Inferior parietal cortex (tissue), 1 donor: ENCODE measurements around the gene GRIK4.
"Not testable (repeated sequence)": the region's sequence is repeated elsewhere in the genome, so short reads cannot be mapped to it uniquely, and the experiment has no call there.

Experiments used
- DNase-seq: peaks from one replicate; pipeline ENCODE4 v3.0.0-alpha.2; 2016; ENCODE audit errors: extremely low spot score

Gene GRIK4

GRCh38 chr11:120775986-120776951 lies 264.7 kb downstream of the GRIK4 start:
- no peak for DNase-seq

GRCh38 chr11:120778685-120779490 lies 267.3 kb downstream of the GRIK4 start:
- DNase-seq, result no peak

DNA sequence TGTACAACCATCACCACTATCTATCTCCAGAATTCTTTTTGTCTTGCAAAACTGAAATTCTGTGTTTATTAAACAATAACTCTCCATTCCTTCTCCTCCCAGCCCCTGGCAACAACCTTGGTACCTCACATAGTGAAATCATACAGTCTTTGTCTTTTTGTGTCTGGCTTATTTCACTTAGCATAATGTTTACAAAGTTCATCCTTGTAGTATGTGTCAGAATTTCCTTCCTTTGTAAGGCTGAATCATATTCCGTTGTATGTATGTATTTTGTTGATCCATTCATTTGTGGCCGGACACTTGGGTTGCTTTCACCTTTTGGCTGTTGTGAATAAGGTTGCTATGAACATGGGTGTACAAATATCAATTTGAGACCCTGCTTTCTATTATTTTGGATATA lies 268.7 kb downstream of the GRIK4 start:
- no peak for DNase-seq

DNA sequence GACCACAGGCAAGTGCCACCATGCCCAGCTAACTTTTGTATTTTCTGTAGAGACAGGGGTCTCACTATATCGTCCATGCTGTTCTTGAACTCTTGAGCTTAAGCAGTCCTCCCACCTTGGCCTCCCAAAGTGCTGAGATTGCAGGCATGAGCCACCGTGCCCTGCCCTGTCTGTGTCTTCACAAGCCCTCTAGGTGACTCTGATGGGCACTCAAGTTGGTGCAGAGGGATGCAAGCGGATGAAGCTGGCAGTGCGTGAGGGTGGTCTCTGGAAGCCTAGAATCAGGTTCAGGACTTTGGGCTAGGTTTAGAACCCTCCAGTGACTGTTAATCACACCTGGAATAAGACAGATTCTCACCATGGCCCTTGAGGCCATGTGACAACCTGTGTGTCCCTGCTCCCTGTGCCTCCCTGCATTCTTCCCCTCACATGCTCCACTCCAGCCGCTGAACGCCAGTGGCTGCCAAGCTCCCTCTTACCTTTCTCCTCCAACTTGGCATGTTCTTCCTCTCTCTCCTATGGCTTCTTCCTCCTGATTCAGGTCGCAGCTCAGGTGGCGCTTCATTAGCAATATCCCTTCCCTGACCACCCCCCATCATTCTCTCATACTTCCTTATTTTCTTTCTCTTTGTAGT lies 270.1 kb downstream of the GRIK4 start:
- no peak for DNase-seq

DNA sequence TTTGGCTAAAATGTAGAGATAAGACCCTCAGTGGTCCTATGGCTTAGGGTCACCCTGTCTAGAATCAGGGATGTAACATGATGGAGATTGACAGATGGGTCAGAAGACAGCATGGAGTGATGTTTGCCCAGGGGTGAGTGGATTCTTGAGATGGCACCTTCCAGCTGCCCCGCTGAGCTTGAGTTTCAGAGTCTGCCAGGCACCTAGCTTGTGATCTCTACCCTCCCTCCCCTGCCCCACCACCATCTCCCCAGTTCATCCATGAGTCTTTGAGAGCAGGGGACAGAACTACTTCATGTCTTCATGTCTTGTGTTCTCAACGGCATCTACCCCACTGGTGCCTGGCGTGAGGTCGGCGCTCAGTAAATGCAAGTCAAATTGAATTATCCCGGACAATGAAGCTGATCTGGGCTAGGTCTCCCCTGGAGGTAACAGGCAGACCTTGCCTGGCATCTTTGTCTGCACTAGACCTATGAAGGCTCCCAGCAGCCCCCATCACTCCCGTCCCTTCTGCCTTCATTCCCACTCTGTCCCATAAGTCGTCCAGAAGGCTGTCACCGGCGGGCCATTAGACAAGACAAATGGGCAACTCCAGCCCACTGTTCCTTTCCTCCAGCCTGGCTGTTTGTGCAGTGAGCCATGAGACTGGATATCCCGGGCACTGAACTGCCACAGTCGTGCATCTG lies 273.2 kb downstream of the GRIK4 start:
- no peak for DNase-seq

GRCh38 chr11:120785576-120785975 lies 274.0 kb downstream of the GRIK4 start:
- DNase-seq, result no peak

DNA sequence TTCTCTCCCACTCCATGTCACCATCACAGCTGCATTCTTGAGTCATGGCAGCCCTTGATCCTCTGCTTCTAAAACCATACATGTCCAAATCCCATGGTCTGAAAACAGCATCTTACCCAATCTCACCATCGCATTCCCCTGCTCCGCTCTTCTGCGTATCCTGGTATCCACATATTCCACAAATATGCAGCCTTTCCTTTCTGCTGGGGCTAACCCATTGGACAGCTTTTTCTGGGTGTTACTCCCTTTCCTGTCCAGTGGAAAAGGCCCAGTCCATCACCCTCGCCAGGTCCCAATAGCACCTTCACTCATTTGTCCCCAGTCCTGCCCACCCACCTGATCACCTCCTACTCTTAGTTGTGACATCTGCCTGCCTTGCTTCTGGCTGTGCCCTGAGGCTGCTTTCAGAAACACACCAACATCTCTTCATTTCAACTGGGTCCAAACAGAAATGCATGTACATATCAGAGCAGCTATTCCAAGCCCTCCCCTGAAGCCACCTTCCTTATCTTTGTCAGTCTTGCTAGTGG lies 274.7 kb downstream of the GRIK4 start:
- DNase-seq, result no peak

GRCh38 chr11:120787224-120787623 lies 275.7 kb downstream of the GRIK4 start:
- not testable (repeated sequence) for DNase-seq

DNA sequence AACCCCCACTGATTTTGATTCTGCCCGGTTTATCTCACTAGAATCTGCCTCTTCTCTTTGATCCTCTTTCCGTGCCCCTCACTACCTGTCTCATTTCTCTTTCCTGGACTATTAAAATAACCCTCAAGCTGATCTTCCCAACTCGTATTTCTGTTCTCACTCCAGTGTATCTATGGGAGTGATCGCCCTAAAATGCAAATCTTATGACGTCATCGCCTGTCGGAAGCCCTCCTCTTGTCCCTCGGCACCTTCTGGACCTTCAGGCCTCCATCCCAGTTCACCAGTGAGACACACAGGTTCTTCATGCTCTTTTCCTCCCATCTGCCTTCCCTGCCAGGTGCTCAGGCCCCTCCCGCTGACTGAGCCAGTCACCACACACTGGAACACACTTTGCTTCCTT lies 277.8 kb downstream of the GRIK4 start:
- DNase-seq, result no peak

GRCh38 chr11:120792306-120792705 lies 280.8 kb downstream of the GRIK4 start:
- DNase-seq, result no peak

GRCh38 chr11:120793150-120793549 lies 281.6 kb downstream of the GRIK4 start:
- DNase-seq, result no peak

- no peak for DNase-seq
These were observed 282.4 kb downstream of the GRIK4 start for GRCh38 chr11:120793806-120794479.

GRCh38 chr11:120794748-120795147 lies 283.2 kb downstream of the GRIK4 start:
- DNase-seq, result no peak

GRCh38 chr11:120795185-120795584 lies 283.6 kb downstream of the GRIK4 start:
- DNase-seq, result no peak

GRCh38 chr11:120797143-120797542 lies 285.6 kb downstream of the GRIK4 start:
- DNase-seq, result no peak

DNA sequence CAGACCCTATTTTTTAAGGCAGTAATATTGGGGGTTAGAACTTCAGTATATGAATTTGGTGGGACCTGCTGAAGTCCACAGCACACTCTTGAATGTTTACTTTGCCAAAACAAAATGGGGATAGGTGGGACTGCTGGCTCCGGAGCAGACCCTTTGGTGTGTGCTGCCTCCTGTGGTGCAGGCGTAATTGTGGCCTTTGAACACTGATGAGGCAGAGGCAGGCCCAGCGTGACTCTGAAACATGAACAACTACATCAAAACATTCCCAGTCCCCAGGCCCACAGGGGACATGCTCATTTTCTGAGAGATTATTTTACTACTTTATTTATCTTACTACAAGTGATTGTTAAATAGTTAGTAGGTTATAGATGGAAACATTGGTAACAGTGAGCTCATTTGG lies 287.3 kb downstream of the GRIK4 start:
- DNase-seq, result no peak

DNA sequence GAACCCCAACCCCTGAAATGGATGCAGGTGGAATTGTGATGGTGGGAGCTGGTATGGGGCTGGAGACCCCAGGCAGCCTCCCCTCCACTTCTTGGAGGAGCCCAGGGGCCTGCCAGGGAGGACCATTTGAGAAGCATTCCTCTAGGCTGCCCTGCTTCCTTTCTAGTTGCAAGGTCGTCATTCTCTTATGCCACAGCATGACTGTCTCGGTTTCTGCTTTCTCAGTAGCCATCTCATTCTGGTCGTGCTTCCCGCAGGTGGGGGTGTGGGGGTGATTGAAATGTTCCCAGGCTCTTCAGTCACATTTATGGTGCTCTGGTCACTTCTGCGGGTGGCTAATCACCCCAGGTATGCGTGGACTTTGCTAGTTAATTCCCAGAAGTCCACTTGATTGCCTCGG lies 288.7 kb downstream of the GRIK4 start:
- no peak for DNase-seq

DNA sequence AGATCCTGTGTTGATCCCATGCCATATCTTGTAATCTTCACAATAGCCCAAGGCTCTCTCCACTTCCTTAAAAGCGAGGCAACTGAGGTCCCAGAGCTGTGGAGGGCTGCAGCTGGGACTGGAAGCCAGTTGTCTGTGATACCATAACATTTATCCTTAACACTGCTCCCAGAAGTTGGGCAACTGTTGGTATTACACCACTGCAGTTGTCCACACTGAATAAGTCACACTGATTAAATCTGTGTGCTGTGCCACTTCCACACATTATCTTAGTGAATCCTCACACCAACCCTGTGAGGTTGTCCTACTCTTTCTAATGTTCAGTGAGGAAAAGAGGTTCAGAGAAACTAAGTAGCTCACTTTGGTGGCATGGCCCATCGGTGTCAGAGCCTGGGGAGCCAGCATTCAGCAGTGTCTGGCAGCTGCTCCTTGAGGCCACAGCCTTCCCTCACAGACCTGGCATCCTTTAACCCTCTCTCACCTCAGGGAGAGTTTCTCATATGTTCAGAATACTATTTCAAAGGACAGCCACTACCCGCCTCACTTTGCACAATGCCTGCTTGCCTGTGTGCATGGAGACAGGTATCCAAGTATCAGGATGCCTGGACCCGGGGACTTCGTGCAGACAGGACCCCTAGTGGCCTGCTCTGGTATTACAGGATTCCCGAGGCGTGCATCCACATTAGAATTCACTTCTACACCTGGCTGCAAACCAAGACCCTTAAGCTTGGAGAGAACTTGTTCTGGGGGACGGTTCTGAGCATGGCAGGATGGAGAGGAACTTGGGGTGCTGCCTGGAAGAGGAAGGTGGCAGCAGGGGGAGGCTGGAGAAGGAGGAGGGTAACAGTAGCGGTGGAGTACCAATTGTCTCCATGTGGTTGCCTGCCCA lies 290.5 kb downstream of the GRIK4 start:
- DNase-seq, result peak; percentile 77

DNA sequence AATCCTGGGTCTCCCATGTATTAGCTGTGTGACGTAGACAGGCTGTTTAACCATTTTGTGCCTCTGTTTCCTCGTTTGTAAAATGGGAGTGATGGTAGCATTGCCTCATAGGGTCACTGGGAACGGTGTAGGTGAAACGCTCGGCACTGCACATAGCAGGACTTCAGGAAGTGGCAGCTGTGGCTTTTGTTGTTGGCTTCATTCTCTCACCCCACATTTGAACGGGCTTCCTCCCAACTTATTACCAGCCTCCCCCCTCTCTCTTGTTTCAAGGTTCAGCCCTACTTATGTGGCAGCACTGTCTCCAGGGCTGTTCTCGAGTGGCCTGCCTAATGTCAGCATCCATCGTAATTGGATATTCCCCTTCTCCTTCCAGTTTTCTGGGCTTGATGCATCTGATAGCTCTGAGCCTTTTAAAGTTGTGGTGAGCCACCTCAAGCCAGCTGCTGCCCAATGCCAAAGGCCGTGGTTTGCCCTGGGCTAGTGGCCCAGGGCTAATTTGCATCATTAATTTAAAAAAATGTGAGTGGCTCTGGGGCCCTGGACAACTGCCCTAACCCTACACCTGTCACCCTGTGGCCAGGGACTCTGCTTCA lies 294.5 kb downstream of the GRIK4 start:
- no peak for DNase-seq
